ENCODE results near the gene ARHGAP36.

The ARHGAP36 gene, protein sequence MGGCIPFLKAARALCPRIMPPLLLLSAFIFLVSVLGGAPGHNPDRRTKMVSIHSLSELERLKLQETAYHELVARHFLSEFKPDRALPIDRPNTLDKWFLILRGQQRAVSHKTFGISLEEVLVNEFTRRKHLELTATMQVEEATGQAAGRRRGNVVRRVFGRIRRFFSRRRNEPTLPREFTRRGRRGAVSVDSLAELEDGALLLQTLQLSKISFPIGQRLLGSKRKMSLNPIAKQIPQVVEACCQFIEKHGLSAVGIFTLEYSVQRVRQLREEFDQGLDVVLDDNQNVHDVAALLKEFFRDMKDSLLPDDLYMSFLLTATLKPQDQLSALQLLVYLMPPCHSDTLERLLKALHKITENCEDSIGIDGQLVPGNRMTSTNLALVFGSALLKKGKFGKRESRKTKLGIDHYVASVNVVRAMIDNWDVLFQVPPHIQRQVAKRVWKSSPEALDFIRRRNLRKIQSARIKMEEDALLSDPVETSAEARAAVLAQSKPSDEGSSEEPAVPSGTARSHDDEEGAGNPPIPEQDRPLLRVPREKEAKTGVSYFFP

GRCh38 chrX:131058136-131058868 lies at the start of gene ARHGAP36:
TSS of gene ARHGAP36 (plus strand) at chrX:131058346. CDS start at chrX:131081666, 23,320 bp downstream.
- DNase-seq (ENCODE audit: low read depth in 2 of 3, low spot score in 2 of 3) = no peak

DNA sequence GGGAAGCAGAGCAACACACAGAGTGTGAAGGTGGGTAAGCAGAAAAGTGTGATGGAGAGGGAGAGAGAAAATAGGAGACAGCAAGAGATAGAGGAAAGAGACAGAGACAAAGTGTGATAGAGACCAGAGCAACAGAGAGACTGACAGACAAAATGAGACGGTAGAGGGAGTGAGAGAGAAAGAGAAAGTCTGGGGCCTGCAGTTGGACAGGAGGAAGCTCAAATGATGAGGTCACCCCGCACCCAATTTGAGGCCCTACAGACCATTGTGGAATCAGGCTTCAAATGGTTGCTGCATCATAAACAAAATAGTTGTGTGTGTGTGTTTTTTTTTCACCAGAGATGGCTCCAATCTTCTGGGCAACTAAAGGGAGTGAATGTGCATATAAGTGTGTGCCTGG lies 48.0 kb upstream of the ARHGAP36 start:
- DNase-seq (ENCODE audit: low read depth in 2 of 3, low spot score in 2 of 3) = no peak

DNA sequence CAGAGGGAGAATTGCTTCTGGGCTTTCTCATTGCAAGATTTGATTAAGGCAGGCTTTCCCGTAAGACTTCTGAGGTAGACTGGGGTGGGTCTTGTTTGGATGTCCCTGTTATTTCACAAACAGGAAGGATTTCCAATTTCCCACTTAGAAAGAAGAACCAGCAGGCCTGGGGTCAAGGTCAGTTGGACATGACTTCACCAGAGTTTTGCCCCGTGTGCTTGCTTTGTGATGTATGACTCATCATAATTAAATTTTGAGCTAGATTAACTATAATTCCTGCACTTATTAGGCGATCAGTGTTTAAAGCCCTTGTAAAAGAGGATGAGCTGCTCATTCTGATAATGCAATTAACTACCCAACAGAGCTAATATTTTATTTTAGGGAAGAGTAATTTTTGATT lies 32.8 kb upstream of the ARHGAP36 start:
- DNase-seq (ENCODE audit: low read depth in 2 of 3, low spot score in 2 of 3) = no peak

DNA sequence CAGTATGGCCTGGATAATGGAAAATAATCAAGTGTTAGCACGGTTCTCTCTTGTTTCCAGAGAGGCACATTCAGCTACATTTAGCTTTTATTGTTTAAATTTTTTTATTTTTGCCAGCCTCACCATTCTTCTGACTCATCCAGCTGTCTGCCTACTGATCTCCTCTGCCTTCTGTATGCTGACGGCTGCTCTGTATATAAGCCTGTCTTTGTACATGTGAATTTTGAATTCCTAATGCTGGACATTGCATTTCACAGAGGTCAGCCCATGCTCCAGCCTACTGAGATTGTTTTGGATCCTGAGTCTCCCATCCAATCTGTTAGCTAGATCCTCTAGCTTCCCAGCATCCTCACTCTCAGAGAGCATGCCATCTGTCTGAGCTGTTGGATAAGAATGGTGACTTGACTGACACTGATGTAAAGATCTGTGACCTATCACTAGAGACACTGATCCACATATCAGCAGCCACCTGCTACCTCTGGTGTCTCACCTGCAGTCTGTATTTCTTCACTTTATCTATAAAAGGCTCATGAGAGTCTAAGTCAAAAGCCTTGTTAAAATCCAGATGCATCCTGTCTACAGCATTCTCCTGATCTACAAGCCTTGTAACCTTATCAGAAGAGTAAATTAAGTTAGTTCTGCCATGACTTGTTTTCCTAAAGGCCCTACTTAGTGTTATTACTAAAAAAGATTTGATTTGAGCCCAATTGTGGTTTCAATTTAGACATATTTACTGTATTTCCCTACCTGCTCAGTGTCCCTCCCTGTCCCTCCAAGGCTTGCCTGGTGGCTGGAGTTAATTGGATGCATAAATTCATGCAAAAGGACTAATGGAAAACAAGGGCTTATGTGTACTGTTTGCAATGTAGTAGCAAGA lies 25.6 kb upstream of the ARHGAP36 start:
- no peak for DNase-seq (ENCODE audit: low read depth in 2 of 3, low spot score in 2 of 3)

DNA sequence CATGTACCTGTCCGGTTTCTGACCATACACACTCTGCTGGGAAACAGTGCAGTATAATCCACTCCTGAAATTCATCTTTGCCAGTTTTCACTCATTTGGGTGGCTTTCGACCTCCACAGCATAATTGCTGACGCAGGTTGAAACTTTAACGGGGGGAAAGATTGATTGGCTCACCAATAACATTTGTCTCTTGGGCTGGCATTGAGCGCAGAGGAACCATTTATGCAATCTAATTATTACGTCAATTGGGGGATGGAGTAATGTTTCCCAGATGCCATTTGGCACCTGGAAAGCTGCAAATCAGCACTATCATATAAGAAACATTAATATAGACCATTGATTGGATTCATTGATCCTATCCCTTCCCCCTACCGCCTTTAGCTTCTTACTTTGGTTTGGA lies 24.1 kb upstream of the ARHGAP36 start:
- no peak for DNase-seq (ENCODE audit: low read depth in 2 of 3, low spot score in 2 of 3)

- DNase-seq (ENCODE audit: low read depth in 2 of 3, low spot score in 2 of 3) = no peak
Measured at GRCh38 chrX:131040781-131041180, 17.4 kb upstream of the ARHGAP36 start.

- DNase-seq (ENCODE audit: low read depth in 2 of 3, low spot score in 2 of 3) = no peak
Measured at GRCh38 chrX:131041667-131042066, 16.5 kb upstream of the ARHGAP36 start.

DNA sequence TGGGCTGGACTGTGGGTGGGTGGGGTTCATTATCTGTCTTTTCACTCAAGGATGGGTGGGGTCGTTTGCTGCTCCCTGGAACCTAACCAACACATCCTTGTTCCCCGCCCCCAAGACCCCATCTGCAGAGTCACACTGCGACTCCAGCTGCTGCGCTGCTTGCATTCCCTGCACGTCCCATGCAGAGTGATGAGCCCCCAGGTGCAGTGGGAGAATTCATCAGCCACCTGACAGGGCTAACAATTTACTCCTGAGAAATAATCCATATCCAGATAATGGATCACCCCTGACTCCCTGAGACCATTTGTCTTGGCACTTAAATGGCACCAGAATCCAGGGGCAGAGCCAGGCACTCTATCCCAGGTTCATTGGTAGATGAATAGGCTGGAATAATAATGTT lies 12.4 kb upstream of the ARHGAP36 start:
- no peak for DNase-seq (ENCODE audit: low read depth in 2 of 3, low spot score in 2 of 3)

GRCh38 chrX:131046596-131046995 lies 11.6 kb upstream of the ARHGAP36 start:
- no peak for DNase-seq (ENCODE audit: low read depth in 2 of 3, low spot score in 2 of 3)

- DNase-seq (ENCODE audit: low read depth in 2 of 3, low spot score in 2 of 3) = no peak
Measured at GRCh38 chrX:131047180-131047579, 11.0 kb upstream of the ARHGAP36 start.

- DNase-seq (ENCODE audit: low read depth in 2 of 3, low spot score in 2 of 3) = no peak
Measured at GRCh38 chrX:131053076-131053475, 5.1 kb upstream of the ARHGAP36 start.

DNA sequence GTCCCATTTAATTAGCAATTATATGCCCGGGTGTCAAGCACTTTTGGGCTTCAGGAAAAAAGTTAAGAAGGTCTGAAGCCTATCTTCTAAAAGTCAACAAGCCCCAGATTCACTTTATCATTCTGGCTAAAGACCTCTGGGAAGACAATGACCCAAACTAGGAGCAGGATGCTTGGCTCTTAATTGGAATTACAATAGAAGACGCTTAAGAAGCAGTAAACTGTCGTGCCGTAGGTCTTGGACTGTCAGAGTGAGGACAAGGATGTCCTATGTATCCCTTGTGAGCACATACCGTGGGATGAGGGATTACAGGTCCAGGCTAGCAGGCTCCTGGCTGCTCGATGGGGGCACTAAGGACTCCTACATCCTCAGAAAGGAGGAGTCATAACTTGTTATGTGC lies 3.2 kb upstream of the ARHGAP36 start:
- DNase-seq (ENCODE audit: low read depth in 2 of 3, low spot score in 2 of 3) = no peak

GRCh38 chrX:131057706-131058105 lies 440 bp upstream of the ARHGAP36 start:
- DNase-seq (ENCODE audit: low read depth in 2 of 3, low spot score in 2 of 3) = no peak

DNA sequence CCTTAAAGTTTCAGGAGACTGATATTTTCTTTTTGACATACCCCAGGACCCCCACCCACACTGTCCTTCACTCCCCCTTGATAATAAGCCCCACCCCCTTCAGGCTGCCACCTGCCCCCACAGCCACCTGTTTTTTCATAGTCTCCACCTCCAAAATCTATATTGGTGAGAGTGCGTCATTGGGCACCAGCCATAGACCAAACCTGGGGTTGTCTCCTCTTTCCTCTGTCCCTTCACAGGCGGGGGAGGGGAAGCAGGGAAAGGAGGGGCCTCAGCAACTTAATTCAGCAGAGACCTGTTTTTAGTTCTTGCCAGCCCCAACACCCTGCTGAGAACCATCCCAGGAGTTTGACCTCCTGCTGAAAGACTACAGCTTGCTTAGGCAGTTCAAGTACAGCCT lies 1.1 kb downstream of the ARHGAP36 start:
- DNase-seq (ENCODE audit: low read depth in 2 of 3, low spot score in 2 of 3) = no peak

- no peak for DNase-seq (ENCODE audit: low read depth in 2 of 3, low spot score in 2 of 3)
Measured at GRCh38 chrX:131060147-131060546, 2.0 kb downstream of the ARHGAP36 start.

DNA sequence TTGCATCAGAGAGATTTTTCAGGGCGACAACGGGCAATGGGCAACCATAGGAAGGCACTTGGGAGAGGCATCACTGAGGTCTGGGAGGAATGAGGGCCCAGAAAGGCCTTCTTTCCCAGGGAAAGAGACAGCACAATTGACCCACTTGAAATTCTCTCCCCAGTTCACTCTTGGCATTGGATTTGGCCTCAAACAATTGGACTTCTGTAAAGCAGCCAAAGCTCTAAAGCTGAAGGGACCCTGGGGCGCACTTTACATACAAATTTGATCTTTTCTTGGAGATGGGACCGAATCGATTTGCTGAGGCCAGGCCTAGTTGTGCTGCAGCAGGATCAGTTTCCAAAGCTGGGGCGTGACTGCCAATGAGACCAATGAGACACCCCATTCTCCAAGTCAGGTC lies 3.2 kb downstream of the ARHGAP36 start:
- no peak for DNase-seq (ENCODE audit: low read depth in 2 of 3, low spot score in 2 of 3)

DNA sequence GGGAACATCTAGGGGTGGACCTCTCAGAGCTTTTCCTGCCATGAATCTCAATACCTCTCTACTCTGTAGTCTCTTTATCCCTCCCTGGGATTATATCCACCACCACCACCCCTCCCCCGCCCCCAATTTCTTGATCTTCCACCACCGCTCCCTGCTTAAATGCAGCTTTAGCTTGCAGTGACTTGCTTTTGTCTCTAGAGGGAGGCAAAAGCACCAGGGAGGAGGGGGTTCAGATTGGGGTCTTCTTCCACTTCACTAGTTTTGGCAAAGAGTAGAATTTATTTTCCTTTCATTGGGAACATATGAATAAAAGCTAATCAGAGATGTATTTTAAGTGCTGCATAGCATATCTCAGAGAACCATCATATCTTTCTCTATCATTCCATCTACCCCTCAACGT lies 5.5 kb downstream of the ARHGAP36 start:
- no peak for DNase-seq (ENCODE audit: low read depth in 2 of 3, low spot score in 2 of 3)

- DNase-seq (ENCODE audit: low read depth in 2 of 3, low spot score in 2 of 3) = no peak
Measured at GRCh38 chrX:131066237-131066636, 8.1 kb downstream of the ARHGAP36 start.

DNA sequence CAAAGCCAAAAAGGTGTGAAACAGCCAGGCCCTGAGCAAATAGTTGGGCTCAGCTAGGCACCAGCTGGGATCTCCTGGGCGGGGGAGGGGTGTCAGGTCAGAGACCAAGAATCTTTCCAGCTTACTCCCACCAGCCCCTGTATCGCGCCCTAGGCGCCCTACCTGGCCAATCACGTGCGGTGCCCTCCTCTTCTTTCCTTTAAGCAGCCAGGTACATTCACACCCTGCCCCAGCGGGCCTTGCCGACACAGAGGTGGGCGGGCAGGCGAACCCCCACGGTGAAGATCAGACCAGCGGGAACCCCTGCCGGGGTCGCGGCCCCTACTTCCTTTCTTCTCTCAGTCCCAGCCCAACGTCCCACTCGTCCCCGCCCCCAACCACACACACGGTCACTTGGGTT lies 9.1 kb downstream of the ARHGAP36 start:
- DNase-seq (ENCODE audit: low read depth in 2 of 3, low spot score in 2 of 3) = no peak

DNA sequence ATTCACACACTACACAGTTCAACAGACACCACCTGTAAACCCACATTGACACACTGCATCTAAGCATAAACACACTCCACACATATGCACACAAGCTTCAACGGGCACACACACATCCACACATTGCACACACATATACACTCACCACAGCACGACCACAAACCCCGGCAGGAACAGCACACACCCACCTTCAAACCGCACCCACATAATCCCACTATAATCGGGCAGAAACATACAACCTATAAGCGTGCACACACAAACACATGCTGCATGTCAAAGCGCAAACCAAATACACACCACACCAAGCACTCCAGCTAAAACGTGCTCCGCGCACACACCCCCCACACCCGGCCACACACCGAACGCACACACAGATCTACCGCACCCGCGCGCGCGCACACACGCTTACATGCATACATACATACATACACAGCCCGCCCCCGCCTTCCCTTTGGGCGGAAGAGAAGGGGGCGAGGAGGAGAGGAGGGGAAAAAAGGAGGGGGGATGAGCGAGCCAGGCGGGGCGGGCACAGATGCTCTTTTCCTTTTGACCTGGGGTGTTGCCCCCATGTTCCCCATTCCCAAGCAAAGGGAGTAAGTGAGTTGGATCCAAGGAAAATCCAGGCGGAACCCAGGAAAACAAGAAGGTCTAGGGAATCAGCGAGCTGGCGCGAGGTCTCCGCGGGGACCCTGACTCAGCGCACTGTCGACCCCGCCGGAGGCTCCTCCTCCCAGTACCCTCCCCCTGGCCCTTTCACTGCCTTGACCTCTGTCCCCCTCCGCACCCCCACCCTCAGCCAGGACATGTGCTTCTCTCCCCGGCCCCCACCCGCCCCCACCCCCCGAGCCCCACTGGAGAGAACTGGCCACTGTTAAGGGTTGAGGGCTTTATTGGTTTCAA lies 9.9 kb downstream of the ARHGAP36 start:
- no peak for DNase-seq (ENCODE audit: low read depth in 2 of 3, low spot score in 2 of 3)
